GM04503 (cell line): ENCODE data around the gene PIK3CD.

Experiments
- DNase-seq: peaks from one replicate; pipeline ENCODE4 v3.0.0-alpha.2; 2012; ENCODE audit warnings: low read depth

The PIK3CD gene

DNA sequence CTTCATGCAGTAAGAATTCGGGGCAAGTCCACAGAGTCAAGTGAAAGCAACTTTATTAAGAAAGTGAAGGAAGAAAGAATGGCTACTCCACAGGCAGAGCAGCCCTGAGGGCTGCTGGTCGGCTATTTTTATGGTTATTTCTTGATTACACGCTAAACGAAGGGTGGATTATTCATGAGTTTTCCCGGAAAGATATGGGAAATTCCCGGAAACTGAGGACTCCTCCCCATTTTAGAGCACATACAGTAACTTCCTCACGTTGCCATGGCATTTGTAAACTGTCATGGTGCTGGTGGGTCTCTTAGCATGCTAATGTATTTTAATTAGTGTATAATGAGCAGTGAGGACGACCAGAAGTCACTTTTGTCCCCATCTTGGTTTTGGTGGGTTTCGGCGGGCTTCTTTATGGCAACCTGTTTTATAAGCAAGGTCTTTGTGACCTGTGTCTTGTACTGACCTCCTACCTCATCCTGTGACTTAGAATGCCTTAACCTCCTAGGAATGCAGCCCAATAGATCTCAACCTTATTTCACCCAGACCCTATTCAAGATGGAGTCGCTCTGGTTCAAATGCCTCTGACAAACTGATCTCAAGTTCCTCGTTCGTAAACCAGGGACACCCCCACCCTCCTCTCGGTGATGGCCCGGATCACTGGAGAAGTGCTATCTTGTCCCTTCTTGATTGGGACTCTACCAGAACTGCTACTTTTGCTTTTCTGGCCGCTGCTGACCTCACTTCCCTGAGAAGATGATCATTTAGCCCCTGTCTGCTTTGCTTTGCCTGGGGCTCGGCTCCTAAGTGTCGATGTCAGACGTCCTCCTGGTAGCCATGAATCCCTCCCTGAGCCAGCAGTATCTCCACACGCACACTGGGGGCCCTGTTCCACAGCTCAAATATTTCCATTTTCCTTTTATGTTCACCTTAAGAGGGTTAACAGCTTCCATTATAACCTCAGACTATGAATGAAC is 123.5 kb downstream of the PIK3CD start:
- no peak for DNase-seq

DNA sequence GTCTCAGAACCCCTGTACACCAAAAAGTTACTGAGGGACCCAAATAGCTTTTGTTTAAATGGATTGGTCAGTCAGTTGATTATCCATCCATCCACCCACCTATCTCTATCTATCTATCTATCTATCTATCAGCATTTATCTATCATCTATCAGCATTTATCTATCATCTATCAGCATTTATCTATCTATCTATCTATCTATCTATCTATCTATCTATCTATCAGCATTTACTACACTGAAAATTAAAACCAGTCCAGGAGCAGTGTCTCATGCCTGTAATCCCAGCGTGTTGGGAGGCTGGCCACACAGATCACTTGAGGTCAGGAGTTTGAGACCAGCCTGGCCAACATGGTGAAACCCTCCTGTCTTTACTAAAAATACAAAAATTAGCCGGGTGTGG is 125.2 kb downstream of the PIK3CD start:
- no peak for DNase-seq
